ENCODE measurements around the gene CLASP1. TPM values are rescaled to one million over a fixed set of nuclear protein-coding genes. Genes with fewer than 3 reads are reported as not detected.
A peak's percentile ranks its signal among the peaks of the same experiment; 100 is the strongest.

The CLASP1 gene
- total RNA-seq = 48.6 and 60.8 TPM in 2 replicates

DNA sequence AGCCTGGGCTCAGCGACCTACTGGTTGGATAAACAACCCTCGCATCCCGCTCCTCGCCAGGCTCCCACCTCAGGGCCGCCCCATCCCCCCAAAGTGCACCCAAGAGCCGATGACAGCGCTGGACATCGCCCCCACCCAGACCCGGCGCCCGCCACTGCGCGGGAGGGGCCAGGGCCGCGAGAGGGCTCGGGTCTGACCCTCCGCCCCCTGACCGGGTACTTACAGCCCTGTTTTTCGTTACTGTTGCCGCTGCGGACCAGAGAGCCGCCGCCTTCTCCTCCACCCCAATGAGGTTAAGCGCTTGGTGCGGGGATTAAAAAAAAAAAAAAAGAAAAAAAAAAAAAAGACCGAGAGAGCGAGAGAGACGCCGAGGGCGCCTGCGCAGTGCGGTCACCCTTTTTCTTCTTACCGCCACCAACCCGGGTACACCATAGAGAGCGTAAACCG lies at the start of gene CLASP1:
CLASP1 (minus strand) TSS at position 314 of the 447 bp plus-strand sequence. CDS start 43,567 bp downstream, outside the sequence.

Small RNA genes lying within 50 kb of the gene (small RNA-seq; reads per million reads assigned to genes)
- gene RF00019 (not detected), gene RNU4ATAC (266 reads per million, percentile 99 among the genes with 10 or more reads in this experiment)

Other genes with a start within 250 kb of the CLASP1 start
- gene RNU4ATAC, start 118.6 kb downstream of the CLASP1 start, total RNA-seq = under 0.01 TPM in 1 of 2 replicates, not detected in the other
- gene NIFK, start 87.4 kb upstream of the CLASP1 start, total RNA-seq = 47.1 and 57.9 TPM in 2 replicates
- gene TSN, start 106.2 kb upstream of the CLASP1 start, total RNA-seq = 66.0 and 66.2 TPM in 2 replicates